Measurements from ENCODE around the gene PPM1F.
A peak's percentile ranks its signal among the peaks of the same experiment; 100 is the strongest.

The PPM1F gene

DNA sequence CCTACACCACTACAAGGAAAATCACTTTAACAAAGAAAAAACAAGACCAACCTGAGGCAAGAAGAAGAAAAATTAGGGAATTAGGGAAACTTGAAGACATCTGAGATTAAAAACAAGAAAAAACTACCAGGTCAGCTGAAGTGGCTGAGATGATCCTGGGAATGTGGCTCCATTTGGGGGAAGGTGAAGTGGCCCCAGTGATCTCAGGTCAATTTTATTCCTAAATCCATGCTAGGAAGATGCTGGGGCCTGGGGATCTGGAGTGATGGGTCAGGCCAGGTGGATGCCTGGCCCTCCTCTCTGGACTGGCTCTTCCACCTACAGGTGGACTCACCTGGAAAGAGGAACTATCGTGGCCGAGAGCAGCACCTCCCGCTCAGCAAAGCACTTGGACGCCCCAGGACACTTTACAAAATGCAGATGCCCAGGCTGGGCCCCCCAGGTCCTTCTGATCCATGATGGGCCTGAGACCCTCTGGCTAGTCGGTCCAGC lies 23.3 kb upstream of the PPM1F start:
- no peak for DNase-seq

DNA sequence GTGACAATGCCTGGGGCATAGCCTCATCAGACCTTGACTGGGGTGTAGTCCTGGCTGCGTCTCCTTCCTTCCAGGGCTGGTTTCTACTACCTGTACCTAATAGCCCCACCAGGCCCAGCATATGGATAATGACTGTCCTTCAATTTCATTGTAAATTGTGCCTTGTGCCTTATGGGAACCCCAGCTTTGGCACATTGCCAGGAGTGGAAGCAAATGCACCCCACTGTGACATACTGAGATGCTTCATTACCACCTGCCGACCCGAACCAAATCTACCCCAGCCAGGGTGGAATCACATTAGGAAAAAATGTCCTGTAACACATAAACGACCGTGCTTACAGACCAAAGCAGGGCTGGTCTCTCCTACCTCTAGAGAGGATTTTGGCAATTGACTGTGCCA lies 22.6 kb upstream of the PPM1F start:
- DNase-seq: no peak

DNA sequence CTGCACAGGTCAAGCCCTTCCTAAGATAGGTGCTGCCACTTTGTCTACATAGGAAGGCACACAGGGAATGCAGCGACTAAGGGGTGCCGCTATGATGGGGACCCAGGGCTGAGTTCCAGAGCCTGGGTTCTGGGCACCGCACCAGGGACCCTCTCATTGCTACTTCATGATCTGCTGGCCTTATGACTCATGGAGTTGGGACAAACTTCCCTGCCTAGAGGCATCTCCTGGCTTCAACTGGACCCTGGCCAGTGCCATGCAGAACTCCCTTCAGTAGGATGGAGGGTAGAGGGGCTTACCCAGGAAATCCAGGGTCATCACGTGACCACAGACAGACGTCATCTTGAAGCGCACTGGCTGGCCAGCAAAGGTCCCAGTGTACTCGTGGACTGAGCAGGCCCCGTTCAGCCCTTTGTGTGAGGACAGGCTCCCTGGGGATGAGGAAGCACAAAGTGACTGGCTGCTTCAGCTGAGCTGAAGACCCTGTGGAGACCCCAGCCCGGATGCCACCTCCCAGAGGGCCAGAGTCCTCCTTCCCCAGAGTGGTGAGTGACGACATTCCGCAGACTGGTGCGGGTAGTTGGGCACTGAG lies 21.5 kb upstream of the PPM1F start:
- DNase-seq: no peak

DNA sequence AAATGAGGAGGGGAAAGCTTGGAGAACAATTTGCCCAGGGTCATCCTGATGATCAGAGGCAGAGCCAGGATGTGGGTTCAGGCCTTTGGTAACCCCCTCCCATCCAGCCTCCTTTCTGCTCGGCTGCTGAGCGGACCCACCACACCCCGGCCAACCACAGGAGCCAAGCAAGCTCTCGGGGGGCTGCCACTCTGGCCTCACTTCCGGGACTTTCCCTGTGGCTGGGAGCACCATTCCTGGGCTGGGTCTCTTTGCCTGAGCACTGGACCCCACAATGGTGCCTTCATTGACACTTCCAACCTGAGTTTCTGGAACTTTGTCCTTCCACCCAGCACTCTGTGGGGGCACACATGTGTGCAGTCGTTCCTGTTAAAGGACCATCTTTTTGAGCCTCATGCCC lies 20.2 kb upstream of the PPM1F start:
- no peak for DNase-seq

DNA sequence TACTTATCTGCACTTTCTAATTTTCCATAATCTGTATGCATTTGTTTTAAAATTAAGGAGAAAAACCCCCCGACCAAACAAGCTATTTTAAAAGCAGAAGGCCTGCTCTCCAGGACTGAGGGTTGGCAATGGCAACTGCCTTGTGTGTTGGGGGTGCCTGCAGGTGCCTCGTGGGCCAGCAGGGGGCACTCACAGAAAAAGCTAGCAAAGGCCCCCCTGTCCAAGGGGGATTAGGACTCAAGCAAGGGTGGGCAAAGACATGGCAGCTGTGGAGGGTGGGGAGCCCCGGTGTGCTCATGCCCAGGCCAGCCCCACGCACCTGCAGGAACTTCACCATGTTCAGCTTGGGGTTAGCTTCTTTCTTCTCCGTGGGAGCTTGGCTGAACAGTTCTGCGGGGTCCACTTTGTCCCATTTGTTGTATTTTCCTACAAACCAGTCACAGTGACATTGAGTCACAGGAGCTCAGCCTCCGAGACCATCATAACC lies 19.7 kb upstream of the PPM1F start:
- DNase-seq: peak; percentile 10

DNA sequence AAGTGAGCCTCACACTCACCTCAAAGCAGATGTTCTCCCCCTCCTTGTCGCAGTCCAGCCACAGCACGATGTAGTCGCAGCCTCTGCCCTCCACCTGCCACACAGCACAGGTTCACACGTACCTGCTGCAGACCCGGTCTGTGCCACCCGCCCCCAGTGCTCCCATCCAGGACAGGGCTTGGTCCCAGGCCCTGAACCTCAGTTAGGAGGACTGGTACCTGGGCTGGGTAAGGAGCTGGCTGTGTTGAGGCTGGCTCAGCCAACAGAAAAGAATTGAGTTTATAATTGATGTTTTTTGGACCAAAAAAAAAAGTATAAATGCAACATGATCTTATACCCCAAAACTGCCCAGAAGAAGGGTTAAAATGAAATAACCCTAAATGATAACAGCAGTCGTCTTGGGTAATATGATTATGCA lies 19.2 kb upstream of the PPM1F start:
- no peak for DNase-seq

DNA sequence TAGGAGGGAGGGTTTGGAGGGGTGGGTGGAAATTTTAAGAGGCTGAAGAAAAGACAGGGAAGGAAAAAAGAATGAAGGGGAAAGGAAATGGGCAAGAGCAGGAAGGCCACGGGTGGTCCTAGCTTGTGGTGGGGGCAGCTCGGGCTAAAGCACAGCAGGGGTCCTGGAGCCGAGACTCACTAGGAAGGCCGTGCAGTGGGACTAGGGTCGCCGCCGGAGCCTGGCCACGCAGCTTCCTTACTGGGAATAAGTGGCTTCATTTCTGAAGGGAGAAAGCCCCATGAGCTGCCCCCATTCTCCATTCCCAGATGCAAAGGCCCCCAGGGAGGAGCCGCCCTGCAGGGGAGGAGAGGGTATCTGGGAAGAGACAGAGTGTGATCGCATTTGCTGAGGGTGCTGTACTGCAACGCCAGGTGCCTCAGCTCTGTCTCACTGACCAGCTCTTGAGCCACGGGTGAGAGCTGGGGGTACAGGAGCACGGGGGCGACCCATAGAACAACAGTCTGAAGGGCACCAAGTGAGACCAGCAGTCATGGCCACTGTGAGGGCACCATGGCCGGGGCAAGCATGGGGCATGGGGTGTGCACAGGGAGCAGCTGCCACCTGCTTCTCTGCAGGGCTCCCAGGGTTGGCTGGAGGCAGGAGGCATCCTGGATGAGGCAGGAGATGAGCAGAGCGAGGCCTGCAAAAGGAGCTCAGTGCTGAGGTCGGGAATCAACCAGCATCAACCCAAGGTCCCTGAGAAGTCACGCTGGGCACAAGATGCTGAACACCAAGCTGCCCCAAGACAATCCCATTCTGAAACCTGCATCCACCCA lies 18.4 kb upstream of the PPM1F start:
- no peak for DNase-seq

DNA sequence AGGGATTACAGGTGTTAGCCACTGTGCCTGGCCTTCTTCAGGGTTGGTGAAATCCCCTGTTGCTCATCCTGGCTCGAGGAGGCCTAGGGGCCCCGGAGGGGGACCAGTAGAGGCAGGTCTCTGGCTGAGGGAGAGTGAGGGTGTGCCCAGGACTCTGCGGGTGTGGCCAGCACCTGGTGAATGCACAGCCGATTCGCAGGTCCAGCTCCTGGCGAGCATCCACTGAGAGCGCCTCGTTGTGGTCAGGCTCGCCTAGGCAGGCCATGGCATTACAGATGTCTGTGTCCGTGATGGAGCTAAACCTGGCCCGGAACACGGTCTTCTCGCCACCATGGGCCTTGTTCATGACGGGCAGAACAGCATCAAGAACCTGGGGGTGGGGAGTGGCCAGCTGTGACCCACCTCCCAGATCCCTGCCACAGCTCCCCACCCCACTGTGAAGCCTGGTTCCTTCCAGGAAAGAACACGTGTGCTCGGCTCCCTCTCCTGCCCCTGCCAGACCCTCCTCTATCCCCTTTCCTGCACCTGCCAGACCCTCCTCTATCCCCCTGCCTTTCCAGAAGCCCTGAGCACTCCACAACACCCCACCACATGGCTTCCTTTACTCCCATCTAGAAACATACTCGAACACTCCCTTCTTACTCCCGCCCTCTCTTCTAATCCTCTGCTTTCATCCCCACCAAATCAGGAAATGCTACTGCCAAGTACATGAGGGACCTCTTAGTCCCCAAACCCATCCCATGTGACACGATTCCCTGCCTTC lies 17.6 kb upstream of the PPM1F start:
- DNase-seq: no peak

DNA sequence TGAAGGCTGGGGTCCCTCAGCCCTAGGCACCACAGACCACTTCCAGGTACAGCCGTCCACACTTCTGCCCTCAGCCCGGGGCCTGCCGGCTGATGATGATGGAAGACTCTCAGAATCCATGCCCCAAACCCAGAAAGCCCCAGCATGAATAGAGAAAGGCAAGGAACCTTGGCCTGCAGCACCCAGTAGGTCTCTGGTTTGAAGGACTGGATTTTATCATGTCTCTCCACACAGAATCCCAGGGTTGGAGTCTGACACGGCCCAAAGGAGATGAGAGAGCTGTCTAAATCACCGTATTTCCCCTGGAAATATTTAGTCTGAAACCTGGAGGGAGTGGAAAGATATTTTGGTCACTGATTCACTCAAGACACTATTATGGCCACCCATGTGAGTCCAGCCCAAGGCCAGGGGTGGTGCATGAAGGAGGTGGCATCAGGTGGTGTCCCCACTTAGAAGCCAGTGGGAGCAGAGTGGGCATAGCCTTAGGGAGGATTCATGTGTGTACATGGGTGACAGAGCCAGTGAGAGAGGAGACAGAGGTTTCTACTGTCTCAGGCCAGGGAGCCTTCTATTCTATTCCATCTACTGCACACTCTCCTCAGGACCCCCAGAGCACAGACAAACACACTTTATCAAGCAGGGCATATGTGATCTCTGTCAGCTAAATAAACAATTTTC lies 15.9 kb upstream of the PPM1F start:
- DNase-seq: no peak

DNA sequence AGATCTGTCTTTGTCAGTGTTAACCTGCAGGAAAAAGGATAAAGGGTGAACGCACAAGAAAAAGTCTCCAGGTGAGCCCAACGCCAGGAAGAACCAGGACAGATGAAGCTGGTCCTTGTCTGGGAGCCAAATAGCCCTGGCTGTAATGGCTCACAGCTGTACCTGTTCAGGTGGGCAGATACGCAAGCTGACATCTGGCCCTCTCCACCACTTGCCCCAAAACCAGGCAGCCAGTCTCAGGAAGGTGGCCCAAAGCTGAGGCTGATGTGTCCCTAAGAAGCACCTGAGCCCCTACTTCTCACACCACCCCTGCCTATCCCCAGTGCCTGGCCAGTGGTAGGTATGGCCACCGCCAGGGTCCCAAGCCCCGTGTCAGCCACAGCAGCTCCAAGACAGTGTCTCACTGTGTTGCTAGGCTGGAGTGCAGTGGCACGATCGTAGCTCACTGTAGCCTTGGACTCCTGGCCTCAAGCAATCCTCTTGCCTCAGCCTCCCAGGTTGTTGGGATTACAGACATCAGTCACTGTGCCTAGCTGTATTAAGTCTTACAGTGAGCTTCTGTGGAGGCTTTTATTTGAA lies 15.1 kb upstream of the PPM1F start:
- DNase-seq: no peak

DNA sequence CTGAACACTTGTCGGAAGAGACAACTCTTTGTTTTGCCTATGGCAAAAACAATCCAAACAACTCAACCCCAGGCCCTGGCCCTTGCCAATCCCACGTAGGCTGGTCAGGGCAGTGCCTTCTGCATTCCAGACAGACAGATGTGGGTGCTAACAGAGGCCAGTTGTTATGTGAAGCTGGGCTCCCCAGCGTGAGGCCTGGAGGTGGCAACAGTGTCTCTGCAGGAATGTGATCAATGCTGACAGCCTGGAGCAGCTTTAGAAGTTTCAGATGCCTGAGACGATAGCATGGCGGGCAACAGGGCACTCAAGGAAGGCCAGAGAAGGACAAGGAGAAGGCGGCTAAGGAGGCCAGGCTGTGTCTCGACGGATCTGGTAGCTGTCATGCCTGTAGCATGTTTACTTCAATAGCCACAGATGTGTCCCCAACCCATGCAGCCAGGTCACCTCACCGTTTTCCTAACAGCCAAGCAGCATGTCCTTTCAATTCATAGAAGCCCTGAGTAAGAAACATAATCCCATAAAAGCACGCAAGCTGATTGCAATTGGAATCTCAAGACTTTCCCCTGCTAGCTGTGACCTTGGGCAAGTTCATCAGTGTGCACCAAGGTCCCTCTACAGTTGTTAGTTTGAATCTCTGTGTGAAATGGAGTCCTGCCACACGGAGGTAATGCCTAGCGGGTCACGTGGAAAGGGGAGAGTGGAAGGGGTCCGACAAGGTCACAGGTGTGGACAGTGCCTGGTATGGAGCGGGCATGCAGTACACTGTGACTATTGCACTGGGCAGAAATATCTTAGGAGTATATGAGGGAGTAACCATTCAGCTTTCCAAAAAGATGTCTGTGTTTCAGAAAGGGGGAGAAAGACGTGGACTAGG lies 14.2 kb upstream of the PPM1F start:
- no peak for DNase-seq

DNA sequence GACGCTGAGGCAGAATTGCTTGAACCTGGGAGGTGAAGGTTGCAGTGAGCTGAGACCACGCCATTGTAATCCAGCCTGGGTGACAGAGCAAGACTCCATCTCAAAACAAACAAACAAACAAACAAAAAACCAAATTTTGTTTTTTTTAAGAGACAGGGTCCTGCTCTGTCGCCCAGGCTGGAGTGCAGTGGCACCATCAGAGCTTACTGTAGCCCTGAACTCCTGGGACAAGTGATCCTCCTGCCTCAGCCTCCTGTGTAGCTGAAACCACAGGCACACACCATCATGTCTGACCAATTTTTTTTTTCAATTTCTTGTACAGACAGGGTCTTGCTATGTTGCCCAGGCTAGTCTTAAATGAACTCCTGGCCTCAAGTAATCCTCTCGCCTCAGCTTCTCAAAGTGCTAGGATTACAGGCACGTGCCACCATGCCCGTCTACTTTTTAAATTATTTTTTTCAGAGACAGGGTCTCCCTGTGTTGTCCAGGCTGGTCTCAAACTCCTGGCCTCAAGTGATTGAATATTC lies 13.2 kb upstream of the PPM1F start:
- no peak for DNase-seq

DNA sequence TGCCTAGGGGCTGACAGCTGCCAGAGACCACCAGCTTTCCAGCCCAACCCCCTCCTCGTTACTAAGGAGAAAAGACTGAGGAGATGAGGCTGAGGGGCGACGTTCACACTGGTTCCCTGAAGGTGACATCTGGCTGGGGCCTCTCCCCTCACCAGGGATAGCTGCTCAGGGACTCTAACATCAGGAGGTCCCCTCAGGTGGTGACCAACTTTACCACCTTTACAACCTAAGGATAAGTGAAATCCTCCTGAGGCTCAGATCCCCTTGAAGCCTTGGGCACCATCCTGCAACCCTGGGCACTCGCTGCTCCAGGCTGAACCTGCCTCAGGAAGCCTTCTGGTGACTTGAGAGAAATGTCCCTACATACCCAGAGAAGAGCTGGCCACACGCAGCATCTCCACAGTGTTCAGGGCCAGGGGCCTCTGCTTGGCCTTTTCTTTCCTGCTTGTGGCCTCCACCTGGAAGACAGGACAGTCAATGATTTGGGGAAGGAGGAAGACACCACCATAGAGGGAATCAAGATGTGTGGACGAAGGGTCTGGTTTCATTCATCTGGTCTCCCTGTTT lies 12.4 kb upstream of the PPM1F start:
- no peak for DNase-seq

DNA sequence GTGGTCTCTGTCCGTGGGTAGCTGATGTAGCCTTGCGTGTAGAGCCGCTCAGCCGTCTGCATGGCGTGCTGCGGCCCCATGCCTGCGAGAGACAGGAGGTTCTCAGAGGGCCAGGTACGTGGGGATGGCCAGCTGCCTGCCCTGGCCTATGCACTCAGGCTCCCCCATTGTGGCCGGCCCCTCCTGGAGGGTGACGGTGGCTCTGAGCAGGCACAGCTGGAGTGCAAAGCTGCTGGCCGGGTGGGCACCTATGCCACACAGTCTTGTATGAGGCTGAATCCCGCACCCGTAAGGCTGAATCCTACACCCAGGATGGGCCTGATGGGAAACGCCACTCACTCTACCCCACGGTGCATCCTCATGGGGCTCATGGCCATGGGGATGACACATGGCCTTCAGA lies 11.6 kb upstream of the PPM1F start:
- no peak for DNase-seq

DNA sequence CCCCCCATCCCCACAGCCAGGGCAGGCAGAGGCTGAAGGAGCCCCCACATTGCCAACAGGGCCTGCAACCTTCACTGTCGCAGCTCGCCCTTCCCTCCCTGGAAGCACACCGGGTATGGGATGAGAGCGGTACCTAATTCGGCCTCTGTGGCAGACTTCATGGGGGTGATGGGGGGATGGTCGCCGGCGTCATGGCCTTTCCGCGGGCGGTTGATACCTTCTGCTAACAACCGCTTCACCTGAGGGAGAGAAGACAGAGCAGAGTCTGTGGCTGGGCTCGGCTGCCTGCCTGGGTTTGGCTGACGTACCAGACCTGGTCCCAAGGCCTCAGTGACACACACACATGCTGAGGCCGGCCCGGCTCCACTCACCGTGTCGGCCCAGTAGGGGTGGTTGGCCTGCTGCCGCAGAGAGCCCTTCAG lies 11.2 kb upstream of the PPM1F start:
- DNase-seq: no peak

DNA sequence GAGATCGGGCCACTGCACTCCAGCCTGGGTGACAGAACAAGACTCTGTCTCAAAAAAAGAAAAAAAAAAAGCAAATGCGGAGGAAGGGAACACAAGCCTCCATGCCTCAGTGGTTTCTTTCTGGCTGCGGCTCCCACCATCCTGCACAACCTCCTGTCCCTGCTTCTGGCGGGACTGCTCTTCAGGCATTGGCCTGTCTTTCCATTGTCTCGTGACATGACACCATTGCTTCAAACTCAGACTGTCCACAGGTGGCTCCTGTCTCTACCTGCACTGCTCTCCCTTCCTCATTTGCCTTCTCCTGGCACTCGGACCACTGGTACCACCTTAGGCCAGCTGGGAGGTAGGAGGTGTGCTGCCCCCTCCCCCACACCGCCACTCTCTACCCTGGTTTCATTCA lies 10.6 kb upstream of the PPM1F start:
- DNase-seq: no peak

DNA sequence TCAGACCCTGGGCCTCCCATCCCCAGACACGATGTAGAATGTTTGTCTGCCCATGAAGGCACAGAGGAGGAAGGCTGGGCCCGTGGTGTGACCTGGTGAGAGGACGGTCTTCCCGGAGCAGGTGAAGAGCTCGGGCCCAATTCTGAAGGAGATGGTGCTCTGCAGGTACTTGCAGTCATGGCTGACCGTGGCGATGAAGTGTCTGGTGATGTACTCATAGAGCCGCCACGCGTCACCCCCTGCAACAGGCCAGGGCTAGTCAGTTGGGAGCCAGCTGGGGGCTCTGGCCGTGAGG lies 10.0 kb upstream of the PPM1F start:
- DNase-seq: no peak

DNA sequence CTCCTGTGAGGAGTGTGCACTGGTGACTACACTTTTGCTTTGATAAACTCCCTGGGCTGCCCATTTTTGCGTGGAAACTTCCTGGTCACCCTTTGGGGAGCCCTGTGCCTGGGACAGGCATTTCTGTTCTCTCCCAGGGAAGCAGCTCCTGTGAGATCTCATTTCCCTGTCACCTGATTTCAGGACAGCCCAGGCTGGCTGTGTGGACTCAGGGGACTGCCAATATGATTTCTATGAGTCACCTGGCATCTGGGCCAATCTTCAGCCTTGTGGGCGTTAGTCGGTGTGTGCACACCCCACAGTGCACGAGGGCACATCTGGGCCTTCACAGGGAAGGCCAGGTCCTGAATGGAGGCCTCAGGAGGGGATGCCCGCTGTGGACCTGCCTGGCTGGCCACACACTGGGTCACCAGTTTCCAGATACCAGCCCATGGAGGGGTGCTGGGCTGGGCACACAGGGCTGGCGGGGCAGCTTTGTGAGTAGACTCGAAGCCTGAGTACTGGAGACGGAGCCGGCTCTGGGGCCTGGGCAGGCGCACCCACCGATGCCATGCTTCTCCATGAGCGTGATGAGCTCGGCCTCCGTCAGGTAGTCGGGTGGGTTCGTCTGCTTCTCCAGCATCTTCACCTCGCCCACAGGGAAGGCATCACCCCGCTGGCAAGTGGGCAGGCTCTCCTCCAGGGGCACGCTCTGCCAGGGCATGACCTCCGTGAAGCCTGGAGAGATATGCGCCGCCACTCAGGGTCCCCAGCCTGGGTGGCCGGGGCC lies 9.4 kb upstream of the PPM1F start:
- DNase-seq: no peak

DNA sequence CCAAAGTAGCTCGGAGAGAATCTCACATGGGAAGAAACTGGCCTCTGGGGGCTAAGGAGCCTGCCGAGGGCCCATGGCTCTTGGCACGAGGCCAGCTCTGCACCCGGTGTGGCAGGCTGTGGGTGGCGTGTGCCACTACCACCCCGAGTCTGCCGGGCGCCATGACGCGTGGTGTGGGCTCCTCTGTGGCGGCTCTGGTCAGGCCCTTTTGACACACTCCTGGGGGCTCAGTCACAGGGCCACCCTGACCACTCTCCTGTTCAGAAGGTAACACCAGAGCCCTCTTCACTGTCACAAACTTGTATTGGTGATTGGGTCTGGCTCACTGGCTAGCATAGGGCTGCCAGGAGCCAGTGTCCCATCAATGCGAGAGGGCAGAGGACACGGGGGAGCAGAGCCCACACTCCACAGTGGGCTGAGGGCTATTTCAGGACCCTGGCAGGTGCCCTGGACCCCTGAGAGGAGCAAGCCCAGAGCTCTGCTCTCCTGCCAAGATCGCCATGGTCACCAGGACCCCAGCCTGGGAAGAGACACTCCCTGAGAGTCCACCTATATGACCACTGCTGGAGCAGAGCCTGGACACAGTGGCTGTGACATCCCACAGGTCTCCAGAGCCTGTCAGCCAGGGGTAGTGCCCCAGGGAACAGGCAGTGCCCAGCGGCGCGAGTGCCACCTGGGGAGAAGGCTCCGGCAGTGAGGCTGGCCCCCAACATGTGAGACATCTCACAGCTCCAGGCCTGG lies 8.6 kb upstream of the PPM1F start:
- no peak for DNase-seq

Data from inflammatory macrophage treated with lipopolysaccharide for 4 hours (primary cell).